Heart left ventricle (tissue), 13 donors: ENCODE data around the gene SLIT1.

Source experiments
- POLR2A ChIP-seq, 2 donors: fragments of 450-650 bp; IDR thresholded peaks; one replicate each; pipeline ENCODE4 v1.6.1; 2017; ENCODE audit warnings: antibody characterized with exemption in 2 of 2, mild to moderate bottlenecking in 2 of 2, moderate library complexity in 2 of 2
- TF ChIP-seq, protein P1 (sequence below), 12 donors: fragments of 200-600 bp; sonication (generic) in 4 of 12; IDR thresholded peaks; one replicate each; pipeline versions ENCODE4 v1.5.0 to v1.8.0; 2018 to 2022; ENCODE audit warnings: antibody characterized with exemption in 12 of 12, mild to moderate bottlenecking in 5 of 12
- donor health status: ischemic (EF 13 %, LVEDD 7.1; RV severe dilation, severe dysfunction).
- donor health status: DM: no; HTN: yes; CAD: no.
- donor health status: DM: no; HTN: no; CAD: no.
- donor health status: ischemic (EF 25% LVEDD 6.9; RV normal size, moderate dysfunction).
- donor health status: ischemic (EF 25% LVEDD 5.7; RV mildly dilated, moderate dysfunction).
- donor health status: ischemic (EF 35%, LVEDD 5.7; RV mildly dilated, moderate dysfunction).
- donor health status: nonischemic (EF 11% LVEDD 7.7; RV severe dilation, severe dysfunction).
- donor health status: DM: yes; HTN: yes; CAD: no.
- donor health status: PGD.
- donor health status: ischemic (EF 29% LVEDD 5.4; RV normal size, mild dysfunction).
- donor health status: nonischemic (EF 23%, LVEDD 6.1; RV moderate dilation, normal function).

DNA sequence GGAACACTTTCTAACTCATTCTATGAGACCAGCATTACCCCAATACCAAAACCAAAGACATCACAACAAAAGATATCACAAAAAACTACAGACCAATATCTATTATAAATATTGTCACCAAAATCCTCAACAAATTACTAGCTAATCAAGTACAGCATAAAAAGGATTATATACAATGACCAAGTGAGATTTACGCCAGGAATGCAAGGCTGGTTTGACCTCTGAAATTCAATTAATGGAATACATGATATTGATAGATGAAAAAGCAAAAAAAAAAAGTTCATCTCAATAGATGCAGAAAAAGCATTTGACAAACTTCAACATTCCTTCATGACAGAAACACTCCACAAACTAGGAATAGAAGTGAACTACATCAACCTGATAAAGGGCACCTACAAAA lies 178.3 kb downstream of the SLIT1 start:
- TF ChIP-seq, protein P1, sequence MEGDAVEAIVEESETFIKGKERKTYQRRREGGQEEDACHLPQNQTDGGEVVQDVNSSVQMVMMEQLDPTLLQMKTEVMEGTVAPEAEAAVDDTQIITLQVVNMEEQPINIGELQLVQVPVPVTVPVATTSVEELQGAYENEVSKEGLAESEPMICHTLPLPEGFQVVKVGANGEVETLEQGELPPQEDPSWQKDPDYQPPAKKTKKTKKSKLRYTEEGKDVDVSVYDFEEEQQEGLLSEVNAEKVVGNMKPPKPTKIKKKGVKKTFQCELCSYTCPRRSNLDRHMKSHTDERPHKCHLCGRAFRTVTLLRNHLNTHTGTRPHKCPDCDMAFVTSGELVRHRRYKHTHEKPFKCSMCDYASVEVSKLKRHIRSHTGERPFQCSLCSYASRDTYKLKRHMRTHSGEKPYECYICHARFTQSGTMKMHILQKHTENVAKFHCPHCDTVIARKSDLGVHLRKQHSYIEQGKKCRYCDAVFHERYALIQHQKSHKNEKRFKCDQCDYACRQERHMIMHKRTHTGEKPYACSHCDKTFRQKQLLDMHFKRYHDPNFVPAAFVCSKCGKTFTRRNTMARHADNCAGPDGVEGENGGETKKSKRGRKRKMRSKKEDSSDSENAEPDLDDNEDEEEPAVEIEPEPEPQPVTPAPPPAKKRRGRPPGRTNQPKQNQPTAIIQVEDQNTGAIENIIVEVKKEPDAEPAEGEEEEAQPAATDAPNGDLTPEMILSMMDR (IDR thresholded peaks at IDR 0.05) = no peak
- TF ChIP-seq POLR2A (IDR thresholded peaks at IDR 0.05) = no peak
